ENCODE results near the gene TBX2. TPM values are rescaled to one million over a fixed set of nuclear protein-coding genes. Genes with fewer than 3 reads are reported as not detected.

Gene TBX2
- total and polyA plus RNA-seq, 2 of the 4 experiments (the other 2 are of a cell fraction) = 20.1 to 64.1 TPM

- H3K18ac ChIP-seq (ENCODE audit: low read depth, low read length) = no peak overlapping the region
- H3K9ac ChIP-seq (ENCODE audit: low read depth, low read length) = no peak overlapping the region
- H3K14ac ChIP-seq (replicated peaks; ENCODE audit: low read depth, low read length) = no peak overlapping the region
- no peak for ATAC-seq (ENCODE audit: low read depth)
- no peak overlapping the region for H2AFZ ChIP-seq (replicated peaks; ENCODE audit: low read length, poor library complexity)
- no peak overlapping the region for H4K91ac ChIP-seq (ENCODE audit: insufficient read depth, low read depth, low read length)
- no peak overlapping the region for H4K8ac ChIP-seq (ENCODE audit: low read depth in 2 of 2, low read length in 2 of 2)
- ChIA-PET POLR2A (ENCODE audit: unreplicated experiment) (no interaction called here), CTCF (interaction anchor here (1.2 kb wide), 1 partner anchor 95 kb away, joined by 3 read pairs; no protein-coding TSS in a partner anchor)
- no peak overlapping the region for H3K4me3 ChIP-seq (ENCODE audit: insufficient read depth, low read depth, low read length)
- intact Hi-C loops (cut with micrococcal nuclease) (no loop called here), dilution Hi-C loops (cut with HindIII; ENCODE audit: low sequenced_read_pairs, unreplicated experiment) (no loop called here), in situ Hi-C loops (cut with MboI; ENCODE audit: low sequenced_read_pairs) (no loop called here)
- peaks cover 21% of the 10 kb centered on the region; the same call in 1 of the 2 replicates for H3K9me3 ChIP-seq (ENCODE audit: control insufficient read depth, insufficient read depth, low read length)
- H2BK5ac ChIP-seq (ENCODE audit: low read depth, low read length, poor library complexity, severe bottlenecking) = no peak overlapping the region
- H2BK120ac ChIP-seq (ENCODE audit: low read depth, low read length) = no peak overlapping the region
- 67% methylated on average over 7 of the region's 19 CpGs; no CpG with 5 or more reads in 1 of the 2 experiments for WGBS, 2 experiments (ENCODE audit: extremely low coverage in 2 of 2, insufficient read length in 1 of 2)
- H2AK5ac ChIP-seq (ENCODE audit: low read depth, low read length) = no peak overlapping the region
- H4K5ac ChIP-seq (ENCODE audit: low read depth, low read length) = no peak overlapping the region
- no peaks in the 10 kb centered on the region for H3K36me3 ChIP-seq (ENCODE audit: control insufficient read depth, insufficient read depth, low read length)
- no peak overlapping the region for H2BK15ac ChIP-seq (ENCODE audit: low read depth, low read length)
- no peaks in the 10 kb centered on the region for H3K4me1 ChIP-seq (ENCODE audit: control insufficient read depth, insufficient read depth, low read length)
- H2AK9ac ChIP-seq (replicated peaks; ENCODE audit: low read depth, low read length, poor library complexity) = no peak overlapping the region
- BruUV-seq (replicated peaks) = no TSS peak
- H3K79me1 ChIP-seq (ENCODE audit: low read depth in 1 of 2, low read length in 2 of 2) = no peaks in the 10 kb centered on the region
- H3K56ac ChIP-seq (ENCODE audit: extremely low read depth, insufficient read depth, low read length) = no peak overlapping the region
- no peak overlapping the region for H3K23ac ChIP-seq (ENCODE audit: low read depth, low read length)
- no peak for DNase-seq
- H3K4ac ChIP-seq (ENCODE audit: low read depth, low read length) = no peak overlapping the region
- no peaks in the 10 kb centered on the region for H3K9me1 ChIP-seq (ENCODE audit: insufficient read depth, low read length)
- no peak overlapping the region for H3K27ac ChIP-seq (ENCODE audit: insufficient read depth, low read length)
- H2BK20ac ChIP-seq (ENCODE audit: low read depth, low read length) = no peak overlapping the region
- H3K4me2 ChIP-seq (ENCODE audit: low read depth, low read length) = no peak overlapping the region
- H3K27me3 ChIP-seq (ENCODE audit: control insufficient read depth, insufficient read depth, low read length) = peaks cover 70% of the 10 kb centered on the region
- no peaks in the 10 kb centered on the region for H4K20me1 ChIP-seq (ENCODE audit: insufficient read depth, low read length)
- TF ChIP-seq CEBPB (IDR thresholded peaks at IDR 0.05; ENCODE audit: low read depth, low read length) (no peak), RCOR1 (IDR thresholded peaks at IDR 0.05; ENCODE audit: insufficient replicate concordance, low read length) (no peak), NFE2L2 (IDR thresholded peaks at IDR 0.05; ENCODE audit: low read depth, low read length) (no peak), CHD1 (IDR thresholded peaks at IDR 0.05; ENCODE audit: low read depth, low read length) (no peak), FOS (IDR thresholded peaks at IDR 0.05; ENCODE audit: low read depth, low read length) (no peak), MXI1 (IDR thresholded peaks at IDR 0.05; ENCODE audit: borderline replicate concordance, low read depth, low read length) (no peak), ELK1 (IDR thresholded peaks at IDR 0.05; ENCODE audit: borderline replicate concordance, low read depth, low read length) (no peak), CTCF (conservative IDR thresholded peaks at IDR 0.05; ENCODE audit: low read depth, low read length) (no peak), RAD21 (IDR thresholded peaks at IDR 0.05; ENCODE audit: low read length) (no peak), RFX5 (IDR thresholded peaks at IDR 0.05; ENCODE audit: low read depth, low read length) (no peak), SMC3 (IDR thresholded peaks at IDR 0.05; ENCODE audit: low read depth, low read length) (no peak), POLR2A (IDR thresholded peaks at IDR 0.05; ENCODE audit: low read depth, low read length) (no peak), BHLHE40 (IDR thresholded peaks at IDR 0.05; ENCODE audit: low read depth, low read length) (no peak)
- TF ChIP-seq, protein P1, sequence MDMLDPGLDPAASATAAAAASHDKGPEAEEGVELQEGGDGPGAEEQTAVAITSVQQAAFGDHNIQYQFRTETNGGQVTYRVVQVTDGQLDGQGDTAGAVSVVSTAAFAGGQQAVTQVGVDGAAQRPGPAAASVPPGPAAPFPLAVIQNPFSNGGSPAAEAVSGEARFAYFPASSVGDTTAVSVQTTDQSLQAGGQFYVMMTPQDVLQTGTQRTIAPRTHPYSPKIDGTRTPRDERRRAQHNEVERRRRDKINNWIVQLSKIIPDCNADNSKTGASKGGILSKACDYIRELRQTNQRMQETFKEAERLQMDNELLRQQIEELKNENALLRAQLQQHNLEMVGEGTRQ (IDR thresholded peaks at IDR 0.05; ENCODE audit: low read depth, low read length) = no peak
Observed at GRCh38 chr17:61450641-61451537, 51.2 kb downstream of the TBX2 start.
